Stomach (tissue), 4 donors: Measurements from ENCODE around the gene OGDH.

Source experiments
- EP300 ChIP-seq: sonication (generic); formaldehyde crosslinking; IDR thresholded peaks from one replicate; pipeline ENCODE4 v1.6.1; 2017; ENCODE audit warnings: antibody characterized with exemption
- POLR2A ChIP-seq, 4 donors: fragments of 450-650 bp; IDR thresholded peaks; one replicate each; pipeline ENCODE4 v1.6.1; 2016; ENCODE audit warnings: antibody characterized with exemption in 4 of 4, control low read depth in 2 of 4, mild to moderate bottlenecking in 1 of 4, moderate library complexity in 1 of 4
- TF ChIP-seq, protein P1 (sequence below), 7 experiments: fragments of 450-650 bp in 4 of 7; fragments of 200-600 bp in 3 of 7; sonication (generic) in 3 of 7; IDR thresholded peaks; one replicate each; pipeline ENCODE4 v1.5.1; 2016 to 2019; ENCODE audit warnings: antibody characterized with exemption in 7 of 7, control low read depth in 2 of 7, mild to moderate bottlenecking in 1 of 7

DNA sequence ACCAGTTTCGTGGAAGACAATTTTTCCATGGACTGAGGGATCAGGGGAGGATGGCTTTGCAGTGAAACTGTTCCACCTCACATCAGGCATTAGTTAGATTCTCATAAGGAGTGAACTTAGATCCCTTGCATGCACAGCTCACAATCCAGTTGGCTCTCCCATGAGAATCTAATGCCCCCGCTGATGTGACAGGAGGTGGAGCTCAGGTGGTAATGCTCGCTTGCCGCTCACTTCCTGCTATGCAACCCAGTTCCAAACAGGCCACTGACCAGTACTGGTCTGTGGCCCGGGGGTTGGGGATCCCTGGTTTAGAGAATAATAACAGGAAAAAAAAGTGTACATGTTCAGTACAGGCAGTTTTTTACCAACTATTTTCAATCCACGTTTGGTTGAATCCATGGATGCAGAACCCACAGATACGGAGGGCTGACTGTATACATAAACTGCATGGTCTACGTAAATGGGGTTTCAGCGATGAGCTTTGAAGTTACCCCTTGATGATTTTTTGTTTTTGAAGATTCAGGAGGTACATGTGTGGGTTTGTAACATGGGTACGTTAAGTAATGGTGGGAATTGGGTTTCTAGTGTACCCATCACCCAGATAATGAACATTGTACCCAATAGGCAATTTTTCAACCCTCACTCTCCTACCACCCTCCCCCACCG is 24.5 kb downstream of the OGDH start:
- TF ChIP-seq, protein P1, sequence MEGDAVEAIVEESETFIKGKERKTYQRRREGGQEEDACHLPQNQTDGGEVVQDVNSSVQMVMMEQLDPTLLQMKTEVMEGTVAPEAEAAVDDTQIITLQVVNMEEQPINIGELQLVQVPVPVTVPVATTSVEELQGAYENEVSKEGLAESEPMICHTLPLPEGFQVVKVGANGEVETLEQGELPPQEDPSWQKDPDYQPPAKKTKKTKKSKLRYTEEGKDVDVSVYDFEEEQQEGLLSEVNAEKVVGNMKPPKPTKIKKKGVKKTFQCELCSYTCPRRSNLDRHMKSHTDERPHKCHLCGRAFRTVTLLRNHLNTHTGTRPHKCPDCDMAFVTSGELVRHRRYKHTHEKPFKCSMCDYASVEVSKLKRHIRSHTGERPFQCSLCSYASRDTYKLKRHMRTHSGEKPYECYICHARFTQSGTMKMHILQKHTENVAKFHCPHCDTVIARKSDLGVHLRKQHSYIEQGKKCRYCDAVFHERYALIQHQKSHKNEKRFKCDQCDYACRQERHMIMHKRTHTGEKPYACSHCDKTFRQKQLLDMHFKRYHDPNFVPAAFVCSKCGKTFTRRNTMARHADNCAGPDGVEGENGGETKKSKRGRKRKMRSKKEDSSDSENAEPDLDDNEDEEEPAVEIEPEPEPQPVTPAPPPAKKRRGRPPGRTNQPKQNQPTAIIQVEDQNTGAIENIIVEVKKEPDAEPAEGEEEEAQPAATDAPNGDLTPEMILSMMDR (IDR thresholded peaks at IDR 0.05): no peak
- TF ChIP-seq EP300 (no peak), POLR2A (IDR thresholded peaks at IDR 0.05) (no peak)
